Raji (cell line): ENCODE results near the gene RNF220.

Experiments
- POLR2A ChIP-seq: IDR thresholded peaks from 2 replicates; pipeline ENCODE4 v1.6.1; 2011; ENCODE audit warnings: low read depth, low read length, control low read depth; ENCODE audit not compliant: insufficient read depth

Gene RNF220

DNA sequence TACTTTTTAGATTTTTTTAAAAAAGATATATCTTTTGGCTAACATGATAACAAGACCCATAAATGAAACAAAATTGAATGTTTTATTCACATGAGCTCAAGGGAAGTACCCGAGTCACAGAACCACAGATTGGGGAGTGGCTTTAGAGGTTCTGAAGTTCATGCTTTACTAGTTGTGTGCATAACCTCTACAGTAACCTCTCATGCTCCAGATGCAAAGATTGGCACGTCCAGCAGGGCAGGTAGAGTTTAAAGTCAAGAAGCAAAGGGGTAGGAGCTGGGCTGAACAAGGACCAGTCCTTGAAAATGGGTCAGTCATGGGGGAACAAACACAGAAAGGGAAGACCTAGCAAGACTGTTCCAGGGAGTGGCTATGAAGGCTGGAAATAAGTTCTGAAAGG, 109.6 kb downstream of the RNF220 start:
- TF ChIP-seq POLR2A: no peak

DNA sequence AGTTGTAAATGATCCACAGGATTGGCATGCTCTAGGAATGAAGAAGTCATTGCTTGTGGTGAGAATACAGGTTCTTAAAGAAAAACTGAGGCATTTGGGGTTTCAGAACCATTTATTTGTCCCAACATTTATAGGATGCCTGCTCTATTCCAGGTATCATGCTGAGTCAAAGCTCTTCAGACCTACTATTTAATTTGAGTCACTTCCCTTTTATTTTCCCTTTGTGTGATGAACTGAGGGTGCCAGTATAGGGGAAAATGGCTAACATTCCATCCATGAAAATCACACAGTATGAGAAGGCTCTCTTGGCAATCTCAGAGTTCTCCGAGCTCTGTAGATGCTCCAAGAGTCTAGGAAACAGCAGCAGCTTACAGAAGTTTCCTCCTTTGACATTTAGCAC, 110.4 kb downstream of the RNF220 start:
- TF ChIP-seq POLR2A: no peak

DNA sequence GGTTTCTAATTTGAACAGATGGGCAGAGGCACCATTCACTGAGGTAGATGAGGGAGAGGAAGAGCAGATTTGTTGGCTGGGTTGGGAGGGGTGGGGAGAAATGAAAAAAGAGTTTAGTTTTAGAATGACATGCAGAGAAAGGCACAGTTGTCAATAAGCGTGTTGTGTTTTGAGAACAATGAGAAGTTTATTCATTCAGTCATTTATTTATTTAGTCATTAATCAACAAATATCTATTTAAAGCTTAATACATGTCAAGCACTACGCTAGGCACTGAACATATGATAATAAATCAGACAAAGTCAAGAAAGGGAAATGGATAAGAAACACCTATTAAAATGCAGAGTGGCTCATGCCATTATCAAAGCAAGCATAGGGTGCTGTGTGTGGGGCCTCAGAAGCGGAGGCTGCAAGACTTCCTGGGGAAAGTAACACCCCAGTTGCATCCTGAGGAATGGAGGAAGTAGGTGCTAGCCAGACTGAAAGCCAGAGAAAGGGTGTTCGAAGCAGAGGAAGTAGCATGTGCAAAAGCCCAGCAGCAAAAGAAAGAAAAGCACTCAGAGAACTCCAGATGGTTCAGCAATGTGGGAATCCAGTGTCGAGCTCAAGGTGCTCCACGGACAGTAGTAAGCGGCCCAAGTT, 114.1 kb downstream of the RNF220 start:
- TF ChIP-seq POLR2A: no peak

DNA sequence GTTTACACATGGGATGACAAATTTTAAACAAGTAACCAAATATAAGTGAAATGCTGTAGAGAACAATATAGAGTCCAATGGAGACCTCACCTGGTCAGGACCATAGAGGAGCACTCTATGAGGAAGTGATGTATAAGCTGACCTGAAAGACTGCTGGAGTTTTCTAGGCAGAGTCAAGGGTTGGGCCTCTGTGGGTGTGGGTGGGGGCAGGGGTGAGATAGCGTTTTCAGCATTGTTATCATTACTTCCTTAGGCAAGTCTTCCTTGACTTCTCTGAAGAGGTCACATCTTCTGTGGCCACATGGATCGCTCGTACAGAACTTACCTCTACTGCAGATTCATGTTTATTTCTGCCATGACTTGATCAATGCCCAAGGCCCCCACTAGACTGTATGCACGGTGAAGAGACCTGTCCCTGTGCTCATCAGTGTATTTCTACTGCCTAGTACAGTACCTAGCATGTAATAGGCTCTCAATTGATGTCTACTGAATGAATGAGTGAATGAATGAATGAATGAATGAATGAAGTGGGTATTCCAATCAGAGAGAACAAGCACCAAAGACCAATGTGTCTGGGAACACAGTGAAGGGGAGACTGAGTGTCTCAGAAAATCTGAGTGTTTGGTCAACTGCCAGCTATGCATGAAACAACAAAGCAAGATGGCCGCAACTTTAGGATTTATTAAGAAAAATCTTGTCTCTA, 116.5 kb downstream of the RNF220 start:
- no peak for TF ChIP-seq POLR2A

DNA sequence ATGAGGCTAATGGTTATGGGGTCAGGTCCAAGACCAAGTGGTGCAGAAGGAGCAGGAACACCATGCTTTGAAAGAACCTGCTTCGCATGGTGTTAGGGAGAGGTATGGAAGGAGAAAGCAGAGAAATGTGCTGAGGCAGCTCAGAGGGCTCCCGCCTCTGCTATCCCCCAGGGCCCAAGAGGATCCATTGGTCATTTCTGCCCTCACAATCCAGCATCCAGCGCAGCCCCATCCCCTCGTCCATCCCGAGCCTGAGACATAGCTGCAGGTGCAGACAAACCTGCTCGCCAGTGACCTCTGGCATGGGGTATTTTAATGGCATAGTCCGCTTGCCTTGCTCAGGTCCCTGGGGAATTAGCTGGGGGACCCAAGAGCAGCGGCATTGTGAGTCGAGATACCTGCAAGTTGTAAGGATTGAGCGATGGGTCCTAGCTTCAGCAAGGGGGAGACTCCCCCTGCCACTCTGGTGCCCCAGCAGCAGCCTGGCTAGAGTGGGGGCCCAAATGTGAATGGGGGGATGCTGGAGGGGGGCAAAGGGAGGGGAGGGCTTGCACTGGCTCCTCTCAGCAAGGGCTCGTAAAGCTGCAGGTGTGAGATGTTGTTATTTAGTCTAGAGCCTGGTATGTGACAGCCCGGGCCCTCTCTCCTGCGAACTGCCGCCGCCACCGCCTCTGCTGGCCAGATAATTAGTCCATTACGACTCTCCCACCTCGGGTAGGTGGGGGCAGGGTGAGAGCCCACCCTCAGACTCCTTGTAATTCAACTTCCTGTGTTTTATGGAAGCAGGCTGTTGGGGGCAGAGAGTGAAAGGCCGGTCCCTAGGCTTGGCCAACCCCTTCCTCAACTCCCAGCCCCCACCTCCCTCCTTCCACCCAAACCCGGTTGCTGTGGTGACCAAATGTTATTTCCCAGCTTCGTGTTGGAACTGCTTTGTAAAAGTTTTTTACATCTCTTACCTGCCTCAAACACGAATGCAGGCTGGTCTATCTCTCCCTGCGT, 118.8 kb downstream of the RNF220 start:
- no peak for TF ChIP-seq POLR2A

DNA sequence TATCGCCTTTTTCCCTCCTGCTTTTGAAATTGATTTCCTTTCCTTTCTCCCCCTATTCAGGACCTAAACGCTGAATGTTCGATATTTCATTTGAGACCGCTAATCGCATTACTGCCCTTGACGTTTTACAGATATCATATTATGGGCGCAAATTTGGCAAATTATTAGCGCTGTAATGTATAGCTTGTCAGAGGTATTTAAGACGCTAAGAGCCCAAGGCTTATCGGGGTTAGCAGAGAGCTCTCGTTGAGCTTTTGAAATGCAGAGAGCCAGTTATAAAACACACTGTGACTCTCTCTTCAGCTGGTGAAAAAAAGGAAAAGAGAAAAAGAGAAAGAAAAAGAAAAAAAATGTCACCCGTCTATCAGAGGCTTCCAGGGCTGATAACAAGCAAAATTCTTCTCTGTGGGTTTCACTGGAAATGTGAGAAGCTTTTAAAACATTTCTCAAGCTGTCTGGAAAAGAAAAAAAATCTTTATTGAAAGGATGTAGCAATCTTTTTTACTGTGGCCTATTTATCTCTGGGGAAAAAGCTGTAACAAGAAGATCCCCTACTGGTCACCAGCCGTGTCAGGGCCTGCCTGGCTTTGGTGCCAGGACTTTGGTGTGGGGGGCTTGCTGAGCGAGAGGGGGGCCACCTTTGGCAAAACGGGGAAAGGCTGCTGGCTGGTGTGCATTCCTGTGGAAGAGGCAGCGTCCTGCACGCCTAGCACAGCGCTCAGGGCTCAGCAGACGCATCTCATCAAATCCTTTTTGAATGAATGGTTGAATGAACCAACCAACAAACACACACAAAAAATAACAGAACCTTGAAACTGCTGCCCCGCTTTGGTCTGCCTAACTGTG, 119.8 kb downstream of the RNF220 start:
- TF ChIP-seq POLR2A: no peak

DNA sequence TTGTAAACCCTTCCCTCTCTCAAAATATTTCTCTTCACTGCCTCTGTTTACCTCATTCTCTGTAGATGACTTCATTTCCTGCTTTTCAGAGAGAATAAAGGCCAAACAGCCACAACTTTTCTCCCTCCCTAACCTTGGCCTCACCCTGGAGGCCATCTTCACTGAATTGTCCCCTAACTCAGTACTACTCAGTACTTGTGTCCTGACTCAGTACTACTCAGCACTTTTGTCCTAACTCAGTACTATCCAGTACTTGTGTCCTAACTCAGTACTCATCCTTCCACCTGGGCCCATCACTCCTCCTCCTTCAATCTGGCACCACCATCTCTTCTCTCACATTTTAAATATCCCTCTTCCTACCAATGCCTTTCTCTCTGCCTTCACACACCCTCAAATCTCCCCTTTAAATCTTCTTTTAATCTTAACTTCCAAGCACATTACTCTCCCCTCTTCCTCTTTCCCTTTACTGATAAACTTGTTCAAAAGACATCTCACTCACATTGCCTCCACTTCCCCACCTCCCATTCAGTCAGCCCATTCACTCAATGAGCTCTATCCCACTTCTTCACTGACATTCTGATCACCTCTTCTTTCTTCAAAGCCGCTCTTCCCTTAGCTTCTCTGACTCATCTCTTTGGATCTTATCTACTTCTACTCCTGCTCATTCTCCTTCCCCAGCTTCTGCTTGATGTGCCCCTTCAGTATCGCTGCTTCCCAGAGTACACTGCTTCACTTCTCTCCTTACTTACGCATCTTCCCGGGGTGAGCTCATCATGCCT, 121.4 kb downstream of the RNF220 start:
- no peak for TF ChIP-seq POLR2A

DNA sequence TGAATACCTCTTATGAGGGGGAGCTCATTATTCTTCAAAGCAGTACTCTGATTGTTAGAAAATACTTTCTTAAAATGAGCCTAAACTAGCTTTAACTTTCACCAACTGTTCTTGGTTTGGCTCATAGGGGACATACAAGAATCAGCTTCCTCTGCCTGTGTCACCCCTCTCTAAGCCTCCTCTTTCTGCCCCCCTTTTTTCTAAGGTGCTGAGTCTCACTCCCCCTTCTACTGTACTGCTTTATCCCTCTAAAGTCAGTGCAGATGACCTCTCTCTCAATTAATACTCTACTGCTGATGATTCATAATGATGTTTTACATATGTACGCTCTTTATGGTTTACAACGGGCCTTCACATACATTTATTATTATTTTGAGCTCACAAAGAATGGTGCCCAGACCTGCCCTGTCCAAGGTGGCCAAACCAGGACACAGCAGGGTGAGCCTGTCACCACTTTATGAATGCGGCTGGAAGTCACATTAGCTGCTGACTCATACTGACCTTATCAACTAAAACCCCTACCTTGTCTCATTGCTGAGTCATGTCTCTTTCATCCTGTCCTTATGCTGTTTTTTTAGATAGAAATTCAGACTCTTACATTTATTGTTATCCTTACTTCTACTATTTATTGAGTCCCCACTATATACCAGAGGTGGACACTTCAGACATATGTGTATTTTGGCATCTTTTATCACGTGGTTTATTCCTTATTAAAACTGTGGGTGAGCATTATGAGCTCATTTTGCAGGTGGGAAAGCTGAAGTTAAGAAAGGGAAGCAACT, 126.9 kb downstream of the RNF220 start:
- TF ChIP-seq POLR2A: no peak

DNA sequence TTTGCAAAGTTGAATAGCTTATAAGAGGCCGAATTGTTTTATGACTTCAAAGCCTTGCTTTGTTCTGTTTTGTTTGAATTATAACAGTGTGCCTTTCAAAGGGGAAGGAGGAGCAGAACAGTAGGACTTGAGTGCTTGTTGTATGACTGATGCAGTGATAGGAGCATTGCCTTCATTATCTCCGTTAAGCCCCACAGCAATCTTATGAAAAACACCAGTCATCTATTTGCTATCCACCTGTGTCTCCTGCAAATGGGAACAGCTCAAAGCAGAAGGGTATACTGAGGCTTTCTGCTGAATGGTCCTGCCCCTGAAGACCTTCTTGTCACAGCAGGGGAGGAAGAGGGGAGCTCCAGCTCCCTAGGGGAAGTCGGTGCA, 127.5 kb downstream of the RNF220 start:
- no peak for TF ChIP-seq POLR2A

DNA sequence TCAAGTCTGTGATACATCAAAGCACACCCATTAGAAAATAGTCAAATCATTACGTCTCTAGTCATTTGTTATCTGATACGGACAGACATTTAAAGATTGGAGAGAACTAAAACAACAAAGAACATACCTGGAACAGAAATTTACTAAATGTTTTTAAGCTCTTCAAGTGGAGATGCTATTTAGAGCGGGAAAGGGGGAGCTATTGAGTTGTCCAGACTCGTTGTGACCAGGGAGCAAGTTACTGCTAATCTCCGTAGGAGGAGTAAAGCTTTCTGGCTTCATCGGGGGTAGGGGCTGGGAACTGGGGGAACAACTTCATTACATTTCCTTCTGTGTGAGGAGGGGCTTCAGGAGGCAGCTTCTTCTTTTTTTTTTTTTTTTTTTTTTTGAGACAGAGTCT, 129.7 kb downstream of the RNF220 start:
- no peak for TF ChIP-seq POLR2A

DNA sequence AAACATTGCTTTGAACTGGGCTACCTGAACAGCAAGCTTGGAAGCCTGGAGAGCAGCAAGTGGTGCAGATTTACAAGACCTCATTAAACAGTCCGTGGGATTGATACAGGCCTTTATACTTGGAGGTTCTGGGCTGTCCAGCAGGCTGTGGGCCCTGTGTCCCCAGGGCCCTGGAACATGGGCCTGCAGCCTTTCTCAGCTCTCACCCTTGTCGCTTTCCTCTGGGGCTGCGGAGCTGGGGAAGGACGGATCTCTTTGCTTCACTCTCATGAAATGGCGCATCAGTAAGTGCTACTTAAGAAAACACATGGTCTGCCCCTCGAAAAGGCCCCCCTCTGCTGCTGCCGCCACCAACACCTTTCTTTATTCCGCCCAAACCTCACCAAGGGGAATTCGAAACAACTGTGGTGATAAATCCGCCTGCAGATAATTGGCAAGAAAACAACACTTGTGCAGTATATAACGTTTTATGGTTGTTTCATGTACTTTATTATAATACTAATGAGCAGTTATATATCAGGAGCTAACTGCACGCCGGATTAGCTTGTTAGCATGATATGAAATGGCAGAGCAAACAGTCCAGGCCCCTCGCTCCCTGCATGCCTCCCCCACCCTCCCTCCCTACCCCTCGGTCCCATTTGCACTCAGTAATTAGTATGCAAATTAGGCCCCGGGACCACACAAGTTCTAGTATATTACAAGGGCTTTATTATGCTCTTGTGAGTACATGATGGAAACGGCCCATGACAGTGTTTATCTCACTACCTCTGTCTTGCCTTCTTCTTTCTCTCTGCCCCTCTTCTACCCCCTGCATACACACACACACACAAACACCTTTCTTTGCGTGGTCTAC, 131.5 kb downstream of the RNF220 start:
- TF ChIP-seq POLR2A: no peak

DNA sequence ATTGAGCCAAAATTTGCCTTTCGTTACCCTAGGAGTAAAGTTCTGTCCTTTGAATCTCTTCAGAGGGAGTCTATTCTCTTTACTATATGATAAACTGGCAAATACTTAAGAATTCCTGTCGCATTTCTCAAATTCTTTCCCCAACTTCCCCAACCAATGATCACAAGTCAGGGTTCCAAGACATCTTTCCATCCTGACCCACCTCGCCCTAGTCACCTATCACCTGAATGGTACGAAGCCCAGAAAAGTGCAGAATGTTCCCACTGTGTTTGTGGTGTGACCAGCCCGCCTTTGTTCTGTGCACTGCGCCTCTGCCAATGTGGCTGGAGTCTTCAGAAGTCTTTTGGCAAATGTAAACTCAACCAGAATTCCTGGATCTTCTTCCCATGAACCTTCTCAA, 132.5 kb downstream of the RNF220 start:
- TF ChIP-seq POLR2A: no peak
